Inflammatory macrophage (primary cell): ENCODE measurements around the gene GBGT1.

Experiments used
- DNase-seq, 2 donors: peaks; one replicate each; pipeline ENCODE4 v3.0.0-alpha.2; 2020 to 2022

Gene GBGT1

DNA sequence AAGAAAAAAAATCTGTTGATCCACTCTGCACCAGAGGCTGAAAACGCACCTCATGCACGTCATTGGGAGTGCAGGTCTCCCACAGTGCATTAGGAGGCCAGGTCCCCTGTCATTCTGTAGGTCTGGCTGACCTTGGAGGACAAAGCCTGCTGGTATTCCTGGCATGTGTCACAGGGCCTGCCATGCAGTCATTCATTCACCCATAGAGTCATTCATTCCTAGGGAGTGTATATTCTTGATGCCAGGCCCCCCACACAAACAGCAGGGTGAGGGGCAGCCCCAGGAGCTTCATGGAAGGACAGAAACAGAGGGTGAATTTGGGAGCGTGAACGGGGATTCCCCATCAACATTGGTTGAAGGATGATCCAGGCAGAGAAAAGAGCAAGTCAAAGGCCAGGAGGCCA, 2.2 kb downstream of the GBGT1 start:
- no peak for DNase-seq

DNA sequence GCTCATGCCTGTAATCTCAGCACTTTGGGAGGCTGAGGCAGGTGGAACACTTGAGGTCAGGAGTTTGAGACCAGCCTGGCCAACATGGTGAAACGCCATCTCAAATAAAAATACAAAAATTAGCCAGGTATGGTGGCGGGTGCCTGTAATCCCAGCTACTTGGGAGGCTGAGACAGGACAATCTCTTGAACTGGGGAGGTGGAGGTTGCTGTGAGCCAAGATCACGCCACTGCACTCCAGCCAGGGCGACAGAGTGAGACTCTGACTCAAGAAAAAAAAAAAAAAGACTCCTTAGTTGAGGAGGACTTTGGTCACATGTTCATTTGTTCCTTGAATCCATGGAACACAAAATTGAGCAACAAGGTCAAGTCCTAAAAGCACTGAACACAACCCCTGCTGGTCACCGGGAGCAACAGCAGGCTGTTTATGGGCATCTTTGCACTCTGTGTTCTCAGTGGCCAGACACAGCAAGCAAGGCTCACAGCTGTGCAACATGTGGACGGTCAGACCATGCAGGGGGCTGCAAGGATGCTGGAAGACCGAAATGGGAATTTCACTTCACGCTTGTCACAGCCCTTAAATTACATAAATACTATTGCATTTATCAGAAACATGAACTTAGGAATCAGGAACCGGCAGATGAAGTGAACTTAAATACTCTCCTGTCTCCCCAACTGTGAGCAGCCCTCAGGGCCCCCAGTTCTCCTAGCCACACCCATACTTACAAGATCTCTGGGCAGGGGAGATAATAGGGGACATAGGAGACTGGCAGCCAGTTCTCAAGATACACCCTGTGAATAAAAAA, 2.8 kb downstream of the GBGT1 start:
- peak; percentile 90 for DNase-seq

- no peak for DNase-seq
These were observed 5.0 kb downstream of the GBGT1 start for GRCh38 chr9:133158695-133159094.

GRCh38 chr9:133155156-133155555, 8.6 kb downstream of the GBGT1 start:
- DNase-seq = no peak

DNA sequence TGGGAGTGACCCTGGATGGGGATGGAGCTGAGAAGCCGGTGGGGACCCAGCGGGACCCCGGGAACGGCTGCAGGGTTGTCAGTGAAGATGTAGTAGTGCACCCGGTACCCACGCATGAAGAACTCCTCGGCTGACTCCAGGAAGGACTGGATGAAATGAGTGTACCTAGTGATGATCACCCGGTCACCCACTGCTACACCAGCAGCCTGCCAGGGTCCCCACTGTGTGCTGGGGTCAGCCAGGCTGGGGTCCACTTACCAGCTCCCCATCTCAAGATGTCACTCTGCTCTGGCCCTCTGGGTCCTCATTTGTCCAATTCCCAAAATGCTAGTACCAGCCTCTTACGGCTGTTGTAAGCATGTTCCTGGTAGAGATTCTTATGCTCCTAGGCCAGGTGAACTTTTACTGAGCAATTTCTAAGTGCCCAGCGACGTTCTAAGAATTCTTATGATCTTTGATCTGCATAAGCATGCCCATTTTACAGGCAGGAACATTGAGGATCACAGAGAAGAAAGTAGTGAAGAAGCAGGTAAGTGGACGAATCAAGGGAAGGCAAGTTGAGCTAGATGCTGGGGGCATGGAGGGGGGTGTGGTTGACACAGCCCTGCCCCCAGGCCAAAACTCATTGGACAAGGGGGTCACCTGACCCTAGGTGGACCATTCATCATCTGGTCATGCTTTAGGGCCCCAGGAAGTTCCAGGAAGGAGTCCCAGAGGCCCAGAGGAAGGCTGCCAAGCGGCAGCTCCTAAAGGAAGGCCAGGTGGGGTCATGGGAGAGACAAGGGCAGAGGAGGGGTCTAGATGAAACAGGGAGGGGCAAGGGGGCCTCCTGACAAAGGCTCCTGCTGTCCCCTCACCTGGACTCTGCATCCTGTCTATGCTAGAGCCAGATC, 9.4 kb downstream of the GBGT1 start:
- DNase-seq = no peak

- no peak for DNase-seq
These were observed 10.3 kb downstream of the GBGT1 start for GRCh38 chr9:133153227-133154096.

- DNase-seq = no peak
These were observed 11.9 kb downstream of the GBGT1 start for GRCh38 chr9:133151601-133152525.

- DNase-seq = no peak
These were observed 12.7 kb downstream of the GBGT1 start for GRCh38 chr9:133151041-133151440.

- DNase-seq = peak; percentile 91 to 94
These were observed 14.3 kb downstream of the GBGT1 start for GRCh38 chr9:133149130-133150015.

DNA sequence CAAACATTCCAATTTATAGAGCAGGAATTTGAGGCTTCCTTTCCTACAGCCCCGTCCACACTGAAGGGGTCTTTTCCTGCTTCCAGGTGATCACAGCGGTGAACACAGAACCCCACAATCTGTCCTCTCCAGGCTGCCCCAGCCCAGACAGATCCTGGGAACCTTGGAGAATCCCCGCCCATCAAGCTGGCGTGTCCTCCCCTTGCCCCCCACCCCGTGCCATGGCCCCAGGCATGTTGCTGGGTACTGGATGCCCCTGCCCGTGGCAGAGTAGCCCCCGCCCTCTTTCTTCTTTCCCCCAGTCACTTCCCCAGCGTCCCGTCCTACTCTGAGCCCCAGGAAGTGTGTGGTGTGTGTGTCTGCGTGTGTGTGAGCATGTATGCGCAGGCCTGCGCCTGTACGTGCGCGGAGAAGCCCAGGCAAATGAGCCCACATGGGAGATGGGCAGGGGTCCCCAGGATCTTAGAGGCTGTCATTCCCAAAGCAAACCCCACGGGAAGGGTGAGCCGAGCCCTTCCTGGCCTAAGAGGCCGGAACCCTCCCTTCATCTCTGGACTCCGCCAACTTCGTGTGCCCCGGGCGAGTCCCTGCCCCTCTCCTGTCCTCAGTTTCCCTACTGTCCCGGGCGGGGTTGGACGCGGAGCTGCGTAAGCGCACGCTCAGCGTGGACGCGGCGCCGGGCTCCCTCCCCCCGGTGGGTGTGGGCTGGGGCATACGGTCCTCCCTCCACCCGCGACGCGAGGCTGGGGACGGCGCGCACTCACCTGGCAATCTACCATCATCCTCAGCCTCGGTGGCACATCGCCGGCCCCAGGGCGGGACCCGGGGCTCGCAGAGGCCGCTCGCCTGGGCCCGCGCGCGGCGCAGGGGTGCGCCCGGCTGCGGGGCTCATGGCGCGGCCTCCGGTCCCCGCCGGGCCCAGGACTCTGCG, 15.2 kb downstream of the GBGT1 start:
- DNase-seq = peak; percentile 45 to 50

GRCh38 chr9:133147412-133148198, 16.1 kb downstream of the GBGT1 start:
- DNase-seq = peak; percentile 61 to 64

DNA sequence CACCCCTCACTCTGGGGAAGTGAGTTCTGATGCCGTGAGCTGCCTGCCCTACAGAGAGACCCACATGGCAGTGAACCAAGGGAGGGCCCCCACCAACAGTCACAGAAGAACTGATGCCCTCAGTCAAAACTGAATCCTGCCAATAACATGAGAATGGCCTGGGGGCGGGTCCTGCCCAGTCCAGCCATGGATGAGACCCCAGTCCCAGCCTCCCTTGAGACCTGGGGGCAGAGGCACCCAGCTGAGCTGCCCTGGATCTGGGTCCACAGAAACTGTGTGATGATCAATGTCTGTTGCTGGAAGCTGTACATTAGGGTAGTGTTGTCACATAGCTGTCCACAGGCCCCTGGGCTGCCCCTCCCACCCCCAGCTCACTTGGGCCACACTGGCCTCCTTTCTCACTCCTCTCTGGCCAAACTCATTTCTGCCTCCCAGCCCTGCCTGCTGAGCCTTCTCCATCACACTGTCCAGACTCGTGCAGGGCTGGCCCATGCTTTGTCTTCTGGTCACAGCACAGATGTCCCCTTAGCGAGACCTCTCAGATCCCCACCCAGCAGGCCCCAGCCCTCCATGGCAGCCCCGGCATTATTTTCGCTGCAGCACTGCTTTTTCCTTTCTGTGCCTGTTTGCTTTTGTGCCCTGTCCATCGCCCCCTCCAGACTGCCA, 16.8 kb downstream of the GBGT1 start:
- no peak for DNase-seq

DNA sequence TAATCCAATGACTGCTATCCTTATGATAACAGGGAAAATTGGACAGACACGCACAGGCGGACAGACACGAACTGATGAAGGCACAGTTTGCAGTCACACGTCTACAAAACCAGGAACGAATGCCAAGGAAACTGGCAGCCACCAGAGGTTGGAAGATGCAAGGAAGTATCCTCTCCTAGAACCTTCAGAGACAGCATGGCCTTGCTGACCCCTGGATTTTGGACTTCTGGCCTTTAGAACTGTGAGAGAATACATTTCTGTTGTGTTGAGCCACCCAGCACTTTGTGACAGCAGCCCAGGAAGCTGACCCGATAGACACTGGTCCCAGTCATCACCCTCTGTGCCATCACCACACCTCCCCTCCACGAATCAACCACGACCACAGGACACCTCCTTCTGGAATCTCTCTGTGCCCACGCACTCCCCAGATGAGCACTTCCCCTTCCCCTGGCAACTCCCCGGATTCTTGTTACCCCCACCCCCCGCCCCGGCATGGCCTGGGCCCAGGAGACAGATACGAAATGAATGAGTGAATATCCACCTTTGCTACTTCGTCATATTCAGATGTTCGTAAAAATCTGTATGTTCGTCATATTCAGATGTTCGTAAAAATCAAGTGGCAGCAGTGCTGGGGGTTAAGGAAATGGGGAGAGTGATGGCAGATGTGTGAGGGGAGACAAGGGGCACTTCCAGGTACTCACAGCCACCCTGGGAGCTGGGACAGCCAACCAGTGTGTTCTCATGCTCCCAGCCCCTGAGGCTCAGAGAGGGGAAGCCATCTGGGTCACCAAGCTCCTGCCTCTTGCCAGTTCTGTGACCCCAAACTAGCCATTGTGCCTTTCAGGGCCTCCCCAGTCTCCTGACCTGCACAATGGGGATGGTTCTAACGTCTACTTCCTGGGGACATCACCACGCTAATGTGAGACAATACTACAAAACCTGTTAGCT, 18.5 kb downstream of the GBGT1 start:
- peak in 1 of 2 donors; percentile 57 for DNase-seq

DNA sequence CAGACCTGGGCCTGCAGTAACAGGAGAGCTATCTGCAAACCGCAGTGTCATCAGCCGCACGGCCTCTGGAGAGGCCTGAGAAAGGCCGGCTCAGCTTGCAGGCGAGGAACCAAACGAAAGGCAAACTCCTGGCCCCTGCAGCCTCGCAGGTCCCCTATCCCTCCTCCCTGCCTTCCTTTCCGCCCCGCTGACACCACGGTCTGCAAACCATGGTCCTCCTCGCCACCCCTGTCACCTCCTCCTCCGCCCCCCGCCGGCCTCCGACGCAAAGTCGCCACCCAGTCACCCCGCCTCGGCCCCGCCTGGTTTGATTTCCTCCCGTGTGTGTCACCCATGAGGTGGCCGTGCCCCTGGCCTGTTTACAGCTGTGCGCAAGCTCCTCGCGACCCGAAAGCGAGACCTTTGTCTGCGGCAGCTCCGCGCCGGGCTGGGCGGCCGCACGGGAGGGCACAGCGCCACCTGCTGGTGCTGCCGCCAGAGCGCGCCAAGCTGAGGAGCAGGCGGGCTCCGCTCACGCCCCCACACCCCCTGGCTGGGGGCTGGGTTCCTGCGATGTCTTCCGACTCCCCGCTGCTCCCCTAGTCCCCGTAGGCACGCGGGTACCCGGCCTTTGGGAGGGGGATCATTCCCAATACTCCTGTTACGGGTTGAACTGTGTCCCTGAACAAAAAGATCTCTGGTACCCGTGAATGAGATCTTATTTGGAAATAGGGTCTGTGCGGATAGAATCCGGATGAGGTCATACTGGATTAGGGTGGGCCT, 19.4 kb downstream of the GBGT1 start:
- DNase-seq = peak; percentile 77 to 83

DNA sequence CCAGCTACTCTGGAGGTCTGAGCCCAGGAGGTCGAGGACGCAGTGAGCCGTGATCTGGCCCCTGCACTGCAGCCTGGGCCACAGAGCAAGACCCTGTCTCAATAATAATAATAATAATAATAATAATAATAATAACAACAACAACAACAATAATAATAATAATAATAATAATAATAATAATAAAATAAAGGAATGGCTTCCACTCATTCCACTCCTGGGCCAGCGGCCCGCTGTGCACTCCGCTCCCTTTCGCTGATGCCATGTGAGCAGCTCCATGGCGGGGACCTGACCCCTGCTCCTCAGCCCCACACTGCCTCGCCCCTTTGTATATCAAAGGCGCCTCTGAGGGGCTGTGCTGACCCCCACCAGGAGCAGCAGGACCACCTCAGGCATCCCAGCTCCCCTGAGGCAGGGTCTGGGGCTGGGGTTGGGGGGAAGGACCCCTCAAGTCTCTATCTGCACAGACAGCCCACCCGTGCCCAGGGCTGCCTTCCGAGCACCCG, 20.0 kb downstream of the GBGT1 start:
- DNase-seq = no peak
